RWPE2 (cell line): ENCODE results near the gene ATP13A5.

Experiments used
- ATAC-seq: fragments of 200-7000 bp; cut with Tn5 transposase; 3 replicates; pipeline ENCODE4 v1.9.1; 2021; ENCODE audit warnings: low read depth
- DNase-seq: peaks from one replicate; pipeline ENCODE4 v3.0.0-alpha.2; 2020; ENCODE audit warnings: low spot score
- H3K27ac ChIP-seq: fragments of 450-650 bp; 2 replicates; pipeline ENCODE4 v1.5.1; 2017; ENCODE audit warnings: mild to moderate bottlenecking; ENCODE audit not compliant: poor library complexity, severe bottlenecking
- H3K27me3 ChIP-seq: fragments of 250-450 bp; sonication (Bioruptor Pico); 2 replicates; pipeline ENCODE4 v1.5.1; 2021; ENCODE audit warnings: mild to moderate bottlenecking, moderate library complexity; ENCODE audit not compliant: insufficient read depth, poor library complexity, severe bottlenecking
- H3K36me3 ChIP-seq: fragments of 250-450 bp; sonication (Bioruptor Pico); 2 replicates; pipeline ENCODE4 v1.5.1; 2020; ENCODE audit warnings: low read depth, mild to moderate bottlenecking, moderate library complexity
- H3K4me1 ChIP-seq: fragments of 250-450 bp; sonication (Bioruptor Pico); 2 replicates; pipeline ENCODE4 v1.5.1; 2021; ENCODE audit warnings: mild to moderate bottlenecking, moderate library complexity; ENCODE audit not compliant: insufficient read depth, poor library complexity, severe bottlenecking
- H3K4me3 ChIP-seq: fragments of 250-450 bp; sonication (Bioruptor Pico); 2 replicates; pipeline ENCODE4 v1.5.1; 2021; ENCODE audit warnings: mild to moderate bottlenecking, moderate library complexity; ENCODE audit not compliant: severe bottlenecking
- H3K9me3 ChIP-seq: fragments of 250-450 bp; sonication (Bioruptor Pico); 2 replicates; pipeline ENCODE4 v1.5.1; 2021; ENCODE audit warnings: mild to moderate bottlenecking, moderate library complexity; ENCODE audit not compliant: severe bottlenecking
- TF ChIP-seq, protein P1 (sequence below): fragments of 450-650 bp; IDR thresholded peaks from one replicate; pipeline ENCODE4 v1.5.1; 2017; ENCODE audit warnings: mild to moderate bottlenecking, moderate library complexity; ENCODE audit not compliant: poor library complexity, severe bottlenecking

Gene ATP13A5

DNA sequence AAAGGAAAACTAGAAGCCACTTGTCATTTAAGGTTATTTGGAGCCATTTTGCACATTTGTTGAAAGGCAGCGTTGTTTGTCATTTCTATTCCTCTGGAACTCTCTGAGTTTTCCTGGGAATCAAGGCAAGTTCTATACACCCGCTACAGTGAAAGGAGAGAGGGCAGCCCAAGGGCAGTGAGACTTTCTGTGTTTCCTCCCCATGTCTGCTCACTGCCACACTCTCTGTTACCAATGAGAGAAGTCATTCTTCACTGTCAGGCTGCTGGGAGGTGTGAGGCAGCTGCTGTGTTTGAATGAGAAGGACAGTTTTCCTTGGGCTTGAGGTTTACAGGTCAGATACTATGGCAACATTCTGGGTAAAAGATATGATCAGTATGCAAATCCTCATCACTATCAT, 36.0 kb downstream of the ATP13A5 start:
- no peak for ATAC-seq

GRCh38 chr3:193335031-193335430, 43.5 kb downstream of the ATP13A5 start:
- H3K27ac ChIP-seq = no peak overlapping the region
- TF ChIP-seq, protein P1, sequence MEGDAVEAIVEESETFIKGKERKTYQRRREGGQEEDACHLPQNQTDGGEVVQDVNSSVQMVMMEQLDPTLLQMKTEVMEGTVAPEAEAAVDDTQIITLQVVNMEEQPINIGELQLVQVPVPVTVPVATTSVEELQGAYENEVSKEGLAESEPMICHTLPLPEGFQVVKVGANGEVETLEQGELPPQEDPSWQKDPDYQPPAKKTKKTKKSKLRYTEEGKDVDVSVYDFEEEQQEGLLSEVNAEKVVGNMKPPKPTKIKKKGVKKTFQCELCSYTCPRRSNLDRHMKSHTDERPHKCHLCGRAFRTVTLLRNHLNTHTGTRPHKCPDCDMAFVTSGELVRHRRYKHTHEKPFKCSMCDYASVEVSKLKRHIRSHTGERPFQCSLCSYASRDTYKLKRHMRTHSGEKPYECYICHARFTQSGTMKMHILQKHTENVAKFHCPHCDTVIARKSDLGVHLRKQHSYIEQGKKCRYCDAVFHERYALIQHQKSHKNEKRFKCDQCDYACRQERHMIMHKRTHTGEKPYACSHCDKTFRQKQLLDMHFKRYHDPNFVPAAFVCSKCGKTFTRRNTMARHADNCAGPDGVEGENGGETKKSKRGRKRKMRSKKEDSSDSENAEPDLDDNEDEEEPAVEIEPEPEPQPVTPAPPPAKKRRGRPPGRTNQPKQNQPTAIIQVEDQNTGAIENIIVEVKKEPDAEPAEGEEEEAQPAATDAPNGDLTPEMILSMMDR = no peak
- no peaks in the 10 kb centered on the region for H3K27me3 ChIP-seq
- H3K9me3 ChIP-seq = no peaks in the 10 kb centered on the region
- H3K4me3 ChIP-seq = no peak overlapping the region
- DNase-seq (no peak), ATAC-seq (peak; percentile 92)
- H3K4me1 ChIP-seq = no peaks in the 10 kb centered on the region
- no peaks in the 10 kb centered on the region for H3K36me3 ChIP-seq

More for the DNA sequence above, 36.0 kb downstream of the ATP13A5 start:
- H3K4me1 ChIP-seq = no peaks in the 10 kb centered on the region
- DNase-seq = no peak
- peaks cover 4% of the 10 kb centered on the region for H3K27me3 ChIP-seq
- H3K27ac ChIP-seq = no peak overlapping the region
- no peak overlapping the region for H3K4me3 ChIP-seq
- no peaks in the 10 kb centered on the region for H3K36me3 ChIP-seq
- TF ChIP-seq, protein P1 = no peak
- H3K9me3 ChIP-seq = no peaks in the 10 kb centered on the region

DNA sequence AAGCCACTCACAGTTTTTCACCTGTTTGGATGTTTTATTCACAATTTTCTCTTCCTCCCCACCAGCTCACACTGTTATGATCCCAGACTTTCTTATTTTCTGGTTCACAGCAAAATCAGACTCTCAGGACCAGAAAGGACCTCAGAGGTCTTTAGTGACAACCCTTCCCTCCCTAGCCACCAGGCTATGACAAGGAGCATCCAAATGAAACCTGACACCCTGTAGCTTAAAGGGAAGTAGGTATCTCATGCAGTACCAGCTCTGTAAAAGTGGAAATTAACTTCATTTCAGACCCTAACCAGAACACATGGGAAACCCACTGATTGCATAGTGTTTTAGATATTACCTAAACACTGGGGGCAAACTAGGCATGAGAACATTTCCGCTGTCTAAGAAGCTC, 45.3 kb downstream of the ATP13A5 start:
- ATAC-seq (no peak), DNase-seq (no peak)
- Histone ChIP-seq H3K36me3 (no peaks in the 10 kb centered on the region), H3K27ac (no peak overlapping the region), H3K4me3 (no peak overlapping the region), H3K9me3 (no peaks in the 10 kb centered on the region), H3K27me3 (no peaks in the 10 kb centered on the region), H3K4me1 (no peaks in the 10 kb centered on the region)
- TF ChIP-seq, protein P1 = no peak

DNA sequence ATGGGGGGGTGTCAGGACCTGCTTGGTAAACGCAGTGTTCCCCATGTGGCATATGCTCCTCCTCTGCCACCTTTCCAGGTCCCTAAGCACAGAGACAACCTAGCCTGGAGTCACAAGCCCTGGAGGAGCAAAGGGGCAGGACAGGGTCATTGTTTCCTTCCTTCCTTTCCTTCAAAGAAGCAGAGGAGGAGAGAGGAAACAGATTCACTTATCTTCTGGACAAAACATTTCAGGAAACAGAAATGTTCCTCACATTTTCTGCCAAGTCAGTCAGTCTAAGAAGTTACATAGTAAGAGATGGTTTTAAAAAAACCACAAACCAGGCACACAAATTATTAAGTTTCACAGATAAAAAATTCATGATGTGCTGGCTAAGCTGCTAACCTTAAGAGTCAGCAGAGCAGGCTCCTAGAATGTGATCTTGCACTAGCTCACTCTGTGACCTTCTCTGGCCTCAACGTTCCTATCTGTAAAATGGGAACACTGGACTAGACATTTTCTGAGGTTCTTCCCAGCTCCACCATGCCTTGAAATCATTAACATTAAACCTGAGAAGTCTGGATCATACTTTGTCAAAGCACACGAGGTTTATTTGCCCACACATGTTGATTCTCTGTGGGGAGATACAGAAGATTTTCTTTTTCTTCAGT, 47.9 kb downstream of the ATP13A5 start:
- no peak for DNase-seq
- no peak for ATAC-seq
- TF ChIP-seq, protein P1 = no peak
- no peaks in the 10 kb centered on the region for H3K36me3 ChIP-seq
- no peaks in the 10 kb centered on the region for H3K4me1 ChIP-seq
- no peak overlapping the region for H3K27ac ChIP-seq
- no peaks in the 10 kb centered on the region for H3K9me3 ChIP-seq
- no peaks in the 10 kb centered on the region for H3K27me3 ChIP-seq
- H3K4me3 ChIP-seq = no peak overlapping the region

GRCh38 chr3:193317682-193318300, 60.8 kb downstream of the ATP13A5 start:
- Histone ChIP-seq H3K9me3 (no peaks in the 10 kb centered on the region), H3K4me1 (no peaks in the 10 kb centered on the region), H3K27ac (no peak overlapping the region), H3K36me3 (no peaks in the 10 kb centered on the region), H3K27me3 (no peaks in the 10 kb centered on the region), H3K4me3 (no peak overlapping the region)
- DNase-seq (no peak), ATAC-seq (no peak)
- TF ChIP-seq, protein P1 = no peak
